ENCODE data around the gene LMO7.
"Not testable (repeated sequence)": the region's sequence is repeated elsewhere in the genome, so short reads cannot be mapped to it uniquely, and the experiment has no call there.

The LMO7 gene

DNA sequence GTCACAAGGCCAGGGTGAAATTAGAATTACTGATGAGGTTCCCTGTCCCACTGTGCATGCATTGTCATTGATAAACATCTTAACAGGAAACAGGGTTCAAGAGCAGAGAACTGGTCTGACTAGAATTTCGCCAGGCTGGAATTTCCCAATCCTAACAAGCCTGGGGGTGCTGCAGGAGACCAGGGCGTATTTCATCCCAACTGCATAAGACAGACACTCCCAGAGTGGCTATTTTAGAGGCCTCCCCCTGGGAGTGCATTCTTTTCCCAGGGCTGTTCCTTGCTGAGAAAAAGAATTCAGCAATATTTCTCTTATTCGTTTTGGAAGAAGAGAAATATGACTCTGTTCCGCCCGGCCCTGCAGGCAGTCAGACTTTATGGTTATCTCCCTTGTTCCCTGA is 144.0 kb downstream of the LMO7 start:
- not testable (repeated sequence) for DNase-seq

DNA sequence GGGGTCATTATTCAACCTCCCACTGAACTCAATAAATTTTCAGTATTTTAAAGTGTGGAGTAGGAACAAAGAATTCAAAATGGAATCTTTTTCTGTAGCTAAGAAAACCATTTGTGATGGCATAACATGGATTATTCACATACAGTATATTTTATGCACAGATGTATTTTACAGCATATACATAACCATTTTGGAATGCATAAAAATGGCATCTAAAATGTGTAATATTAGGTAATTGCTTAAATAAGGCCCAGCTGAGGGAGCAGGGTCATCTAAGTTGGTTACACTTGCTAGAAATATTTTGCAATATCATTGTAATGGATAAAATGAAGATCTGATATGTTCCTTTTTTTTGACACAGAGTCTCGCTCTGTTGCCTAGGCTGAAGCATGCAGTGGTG is 146.9 kb downstream of the LMO7 start:
- no peak for DNase-seq

GRCh38 chr13:75784003-75784402 is 147.9 kb downstream of the LMO7 start:
- DNase-seq = no peak

- no peak for DNase-seq
Measured at GRCh38 chr13:75785130-75785529, 149.0 kb downstream of the LMO7 start.

- no peak for DNase-seq
Measured at GRCh38 chr13:75787249-75787928, 151.3 kb downstream of the LMO7 start.

- no peak for DNase-seq
Measured at GRCh38 chr13:75788481-75788981, 152.4 kb downstream of the LMO7 start.

GRCh38 chr13:75789451-75790197 is 153.5 kb downstream of the LMO7 start:
- DNase-seq = no peak

- no peak for DNase-seq
Measured at GRCh38 chr13:75790198-75790970, 154.3 kb downstream of the LMO7 start.

- DNase-seq = no peak
Measured at GRCh38 chr13:75792526-75793187, 156.5 kb downstream of the LMO7 start.

DNA sequence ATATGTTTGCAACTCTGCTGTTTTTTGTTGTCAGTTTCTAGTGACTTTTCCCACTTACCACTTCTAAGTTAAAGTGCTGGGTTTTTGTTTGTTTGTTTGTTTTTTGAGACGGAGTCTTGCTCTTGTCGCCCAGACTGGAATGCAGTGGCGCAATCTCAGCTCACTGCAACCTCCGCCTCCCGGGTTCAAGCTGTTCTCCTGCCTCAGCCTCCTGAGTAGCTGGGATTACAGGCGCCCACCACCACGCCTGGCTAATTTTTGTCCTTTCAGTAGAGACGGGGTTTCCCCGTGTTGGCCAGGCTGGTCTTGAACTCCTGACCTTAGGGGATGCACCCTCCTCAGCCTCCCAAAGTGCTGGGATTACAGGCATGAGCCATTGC is 157.0 kb downstream of the LMO7 start:
- DNase-seq = not testable (repeated sequence)

DNA sequence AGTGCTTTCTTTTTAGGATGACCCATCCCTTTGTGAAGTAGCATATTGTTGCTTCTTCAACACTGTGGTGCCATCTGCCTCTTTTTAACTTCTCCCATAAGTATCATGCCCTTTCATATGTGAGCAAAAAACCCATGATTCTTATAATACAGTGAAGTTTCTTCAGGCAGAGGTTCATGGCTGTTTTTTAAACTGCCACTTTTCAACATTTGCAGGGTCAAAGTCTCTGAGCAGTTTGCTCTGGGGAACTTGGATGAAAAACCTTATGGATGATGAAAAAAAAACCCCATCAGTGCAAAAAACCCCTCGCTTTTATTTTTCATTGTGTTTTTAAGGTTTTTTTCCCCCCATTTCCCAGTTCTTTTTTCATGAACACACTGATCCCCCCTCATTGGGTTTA is 158.5 kb downstream of the LMO7 start:
- DNase-seq = no peak

DNA sequence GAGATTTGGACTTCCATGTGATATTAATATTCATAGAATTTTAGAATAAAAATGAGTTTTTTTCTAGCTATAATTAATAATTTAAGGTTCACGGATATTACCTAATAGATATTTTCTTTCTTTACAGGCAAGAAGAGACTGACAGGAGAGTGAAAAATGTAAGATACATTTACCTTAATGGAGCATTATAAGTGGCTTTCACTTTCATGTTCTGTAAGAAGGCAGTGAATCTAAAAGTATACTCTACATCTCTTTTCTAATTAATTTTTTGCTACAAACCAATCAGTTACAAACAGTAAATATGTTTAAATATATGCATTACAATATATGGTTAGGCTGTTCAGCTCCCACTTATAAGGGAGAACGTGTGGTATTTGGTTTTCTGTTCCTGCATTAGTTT is 159.1 kb downstream of the LMO7 start:
- no peak for DNase-seq

DNA sequence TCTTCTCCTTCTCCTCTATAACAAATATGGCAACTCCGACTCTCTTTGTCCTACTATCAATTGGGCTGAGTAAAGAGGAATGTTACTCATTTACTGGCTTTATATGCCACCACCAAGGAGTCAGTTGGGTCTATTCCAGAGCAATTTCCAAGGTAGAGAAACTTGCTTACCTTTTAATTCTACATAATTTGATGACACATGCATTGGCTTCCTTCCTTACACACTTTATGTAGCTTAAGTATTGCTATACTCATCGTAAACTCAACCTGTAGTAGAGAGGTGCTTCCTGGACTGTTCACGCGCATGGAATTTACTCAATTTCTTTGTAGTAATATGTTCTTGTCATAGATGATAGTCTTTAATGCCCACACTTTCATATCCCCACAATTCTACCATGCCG is 160.7 kb downstream of the LMO7 start:
- no peak for DNase-seq

DNA sequence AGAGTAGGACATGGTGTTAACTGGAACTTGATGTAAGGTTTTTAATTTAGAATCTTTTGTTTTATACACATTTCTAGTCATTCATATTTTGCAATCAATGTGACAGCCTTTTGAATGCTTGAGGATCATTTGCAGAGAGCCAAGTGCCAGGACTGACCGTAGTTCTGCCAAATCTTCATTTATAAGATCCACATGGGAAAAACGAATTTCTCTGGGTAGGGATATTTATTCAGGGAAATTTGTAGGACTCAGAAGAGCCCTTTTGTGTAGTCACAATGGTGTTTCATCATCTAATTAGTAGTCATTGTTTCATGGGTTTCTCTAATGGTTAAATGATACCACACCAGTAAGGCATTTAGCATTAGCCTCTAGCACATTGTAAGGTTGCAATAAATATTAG is 161.1 kb downstream of the LMO7 start:
- no peak for DNase-seq

GRCh38 chr13:75797719-75798118 is 161.6 kb downstream of the LMO7 start:
- no peak for DNase-seq

GRCh38 chr13:75798353-75799255 is 162.5 kb downstream of the LMO7 start:
- DNase-seq = no peak

- DNase-seq = no peak
Measured at GRCh38 chr13:75800545-75800944, 164.4 kb downstream of the LMO7 start.

- no peak for DNase-seq
Measured at GRCh38 chr13:75801388-75801945, 165.3 kb downstream of the LMO7 start.

DNA sequence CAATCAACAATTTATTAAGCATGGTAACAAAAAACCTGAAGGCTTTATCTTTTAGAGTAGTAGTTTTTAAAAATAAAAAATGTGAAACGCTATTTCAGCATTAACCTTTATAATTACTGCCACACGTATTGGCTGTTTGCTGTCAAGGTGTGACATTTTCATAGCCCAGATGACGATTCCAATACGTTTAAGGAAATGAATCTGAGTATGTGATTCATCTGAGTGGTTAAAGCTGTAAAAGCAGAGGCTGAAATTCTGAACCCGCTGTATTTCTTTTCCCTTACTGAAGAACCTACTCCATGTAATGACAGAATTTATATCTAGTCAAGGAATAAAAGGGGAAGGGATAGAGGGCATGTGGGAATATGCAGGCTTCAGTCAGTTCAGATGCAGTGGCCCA is 166.0 kb downstream of the LMO7 start:
- DNase-seq = no peak

GRCh38 chr13:75803164-75803611 is 167.1 kb downstream of the LMO7 start:
- no peak for DNase-seq

- DNase-seq = no peak
Measured at GRCh38 chr13:75804054-75804453, 167.9 kb downstream of the LMO7 start.

DNA sequence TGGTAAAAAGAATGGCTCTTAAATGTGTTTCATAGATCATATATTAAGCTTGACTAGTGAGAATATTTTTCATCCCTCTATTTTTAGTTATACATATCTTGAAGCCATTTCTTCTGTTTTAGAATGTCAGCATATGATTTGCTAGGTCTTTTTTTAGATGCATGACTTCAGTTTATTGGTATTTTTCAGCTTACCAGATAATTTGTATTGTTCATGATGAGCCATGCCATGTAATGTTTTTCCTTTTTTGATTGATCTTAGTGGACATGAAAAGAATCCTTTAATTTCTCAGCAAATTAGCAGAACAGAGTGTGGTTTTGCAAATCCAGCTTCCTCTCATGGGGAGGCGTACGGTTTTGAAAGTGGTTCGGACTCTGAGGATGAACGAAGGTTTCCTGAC is 168.5 kb downstream of the LMO7 start:
- no peak for DNase-seq

All from effector CD8-positive, alpha-beta T cell (primary cell).